Liver (tissue), 3 donors: Measurements from ENCODE around the gene ITPRIPL2.

Source experiments
- ATF3 ChIP-seq: IDR thresholded peaks from 2 replicates; pipeline ENCODE4 v1.6.1; 2016; ENCODE audit warnings: antibody characterized with exemption
- CTCF ChIP-seq: fragments of 150-350 bp; IDR thresholded peaks from 2 replicates; pipeline ENCODE4 v1.5.1; 2017; ENCODE audit warnings: improper control_type of control experiment, low read depth, low read length; ENCODE audit not compliant: missing input control
- EGR1 ChIP-seq, 2 donors: IDR thresholded peaks; 2 replicates each; pipeline ENCODE4 v1.6.1; 2016 to 2018; ENCODE audit warnings: antibody characterized with exemption in 2 of 2, low read depth in 2 of 2
- FOXA1 ChIP-seq: IDR thresholded peaks from 2 replicates; pipeline ENCODE4 v1.6.1; 2016; ENCODE audit warnings: antibody characterized with exemption
- JUND ChIP-seq, 2 donors: IDR thresholded peaks; 2 replicates each; pipeline ENCODE4 v1.6.1; 2016; ENCODE audit warnings: antibody characterized with exemption in 2 of 2
- SP1 ChIP-seq: IDR thresholded peaks from 2 replicates; pipeline ENCODE4 v1.6.1; 2018; ENCODE audit warnings: antibody characterized with exemption, mild to moderate bottlenecking
- TAF1 ChIP-seq: conservative IDR thresholded peaks from 2 replicates; pipeline ENCODE4 v1.6.1; 2016; ENCODE audit warnings: antibody characterized with exemption, mild to moderate bottlenecking
- donor health status: healthy.
- donor health status: healthy.

GRCh38 chr16:19135896-19136438, 22.2 kb downstream of the ITPRIPL2 start:
- TF ChIP-seq CTCF (no peak), EGR1 (IDR thresholded peaks at IDR 0.05; ENCODE audit: low read depth in 2 of 2) (no peak), ATF3 (no peak), JUND (IDR thresholded peaks at IDR 0.05) (no peak), SP1 (no peak), FOXA1 (no peak), TAF1 (no peak)
